Transverse colon (tissue), 4 donors: ENCODE data around the gene CDK12.

Experiments
- EP300 ChIP-seq: sonication (generic); formaldehyde crosslinking; IDR thresholded peaks from one replicate; pipeline ENCODE4 v1.6.1; 2017; ENCODE audit warnings: antibody characterized with exemption, low read depth
- POLR2AphosphoS5 ChIP-seq, 3 donors: sonication (generic); formaldehyde crosslinking; IDR thresholded peaks; one replicate each; pipeline ENCODE4 v1.6.1; 2016; ENCODE audit warnings: antibody characterized with exemption in 3 of 3
- TF ChIP-seq, protein P1 (sequence below), 5 experiments: fragments of 200-600 bp in 3 of 5; fragments of 450-650 bp in 2 of 5; sonication (generic) in 3 of 5; IDR thresholded peaks; 1 replicate in 2 of 5; 2 replicates in 3 of 5; pipeline ENCODE4 v1.5.1; 2016 to 2017; ENCODE audit warnings: antibody characterized with exemption in 5 of 5, inconsistent platforms in 3 of 5, mild to moderate bottlenecking in 2 of 5, moderate library complexity in 1 of 5

DNA sequence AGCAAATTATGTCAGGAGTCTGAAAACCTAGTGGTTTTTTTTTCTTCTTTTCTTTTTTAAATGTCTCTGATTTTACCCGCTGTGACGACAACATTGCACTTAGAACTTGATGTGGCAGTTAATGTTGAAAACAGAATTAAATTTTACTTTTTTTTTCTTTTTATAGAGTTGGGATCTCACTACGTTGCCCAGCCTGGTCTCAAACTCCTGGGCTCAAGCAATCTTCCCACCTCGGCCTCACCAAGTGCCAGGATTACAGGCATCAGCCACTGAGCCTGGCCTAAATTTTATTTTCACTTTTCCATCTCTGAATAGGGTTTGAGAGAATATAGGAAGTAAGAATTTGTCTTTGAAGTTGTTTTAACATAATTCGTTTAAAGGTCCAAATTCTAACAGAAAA lies 52.6 kb downstream of the CDK12 start:
- TF ChIP-seq, protein P1, sequence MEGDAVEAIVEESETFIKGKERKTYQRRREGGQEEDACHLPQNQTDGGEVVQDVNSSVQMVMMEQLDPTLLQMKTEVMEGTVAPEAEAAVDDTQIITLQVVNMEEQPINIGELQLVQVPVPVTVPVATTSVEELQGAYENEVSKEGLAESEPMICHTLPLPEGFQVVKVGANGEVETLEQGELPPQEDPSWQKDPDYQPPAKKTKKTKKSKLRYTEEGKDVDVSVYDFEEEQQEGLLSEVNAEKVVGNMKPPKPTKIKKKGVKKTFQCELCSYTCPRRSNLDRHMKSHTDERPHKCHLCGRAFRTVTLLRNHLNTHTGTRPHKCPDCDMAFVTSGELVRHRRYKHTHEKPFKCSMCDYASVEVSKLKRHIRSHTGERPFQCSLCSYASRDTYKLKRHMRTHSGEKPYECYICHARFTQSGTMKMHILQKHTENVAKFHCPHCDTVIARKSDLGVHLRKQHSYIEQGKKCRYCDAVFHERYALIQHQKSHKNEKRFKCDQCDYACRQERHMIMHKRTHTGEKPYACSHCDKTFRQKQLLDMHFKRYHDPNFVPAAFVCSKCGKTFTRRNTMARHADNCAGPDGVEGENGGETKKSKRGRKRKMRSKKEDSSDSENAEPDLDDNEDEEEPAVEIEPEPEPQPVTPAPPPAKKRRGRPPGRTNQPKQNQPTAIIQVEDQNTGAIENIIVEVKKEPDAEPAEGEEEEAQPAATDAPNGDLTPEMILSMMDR (IDR thresholded peaks at IDR 0.05): no peak
- TF ChIP-seq POLR2AphosphoS5 (IDR thresholded peaks at IDR 0.05) (no peak), EP300 (no peak)
